GM21447 (cell line): ENCODE data around the gene UGGT2.
"Not testable (repeated sequence)": the region's sequence is repeated elsewhere in the genome, so short reads cannot be mapped to it uniquely, and the experiment has no call there.

ENCODE experiments used
- ATAC-seq: cut with Tn5 transposase; IDR thresholded peaks from one replicate; pipeline ENCODE4 v1.9.1; 2021; ENCODE audit not compliant: unreplicated experiment

Gene UGGT2

DNA sequence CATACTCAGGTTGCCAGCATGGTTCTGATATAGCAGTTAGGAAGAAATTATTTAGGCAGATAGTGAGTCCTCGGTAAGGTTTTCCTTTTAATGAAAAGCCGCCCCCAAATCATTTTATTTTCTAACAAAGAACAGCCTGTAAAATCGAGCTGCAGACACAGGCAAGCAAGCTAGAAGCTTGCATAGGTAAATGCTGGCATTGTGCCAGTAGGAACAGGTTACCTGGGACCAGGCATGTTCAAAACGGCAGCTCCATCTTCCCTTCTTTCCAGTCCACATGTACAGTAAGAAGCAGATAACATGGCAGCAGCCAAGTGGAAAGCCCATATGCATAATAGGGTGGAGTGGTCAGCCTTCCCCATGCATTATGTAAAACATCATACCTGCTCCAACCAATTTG, 71.1 kb downstream of the UGGT2 start:
- ATAC-seq = no peak

DNA sequence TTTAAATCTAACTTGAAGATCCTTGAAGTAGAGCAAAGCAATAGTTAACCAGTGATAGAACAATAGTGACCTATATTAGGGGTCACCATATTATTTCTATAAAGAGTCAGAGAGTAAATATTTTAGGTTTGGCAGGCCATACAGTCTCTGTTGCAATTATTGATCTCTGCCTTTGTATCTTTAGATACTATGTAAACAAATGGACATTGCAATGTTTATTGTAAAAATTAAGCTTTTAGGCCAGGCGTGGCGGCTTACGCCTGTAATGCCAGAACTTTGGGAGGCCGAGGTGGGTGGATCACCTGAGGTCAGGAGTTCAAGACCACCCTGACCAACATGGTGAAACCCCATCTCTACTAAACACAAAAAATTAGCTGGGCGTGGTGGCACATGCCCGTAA, 80.5 kb downstream of the UGGT2 start:
- not testable (repeated sequence) for ATAC-seq

DNA sequence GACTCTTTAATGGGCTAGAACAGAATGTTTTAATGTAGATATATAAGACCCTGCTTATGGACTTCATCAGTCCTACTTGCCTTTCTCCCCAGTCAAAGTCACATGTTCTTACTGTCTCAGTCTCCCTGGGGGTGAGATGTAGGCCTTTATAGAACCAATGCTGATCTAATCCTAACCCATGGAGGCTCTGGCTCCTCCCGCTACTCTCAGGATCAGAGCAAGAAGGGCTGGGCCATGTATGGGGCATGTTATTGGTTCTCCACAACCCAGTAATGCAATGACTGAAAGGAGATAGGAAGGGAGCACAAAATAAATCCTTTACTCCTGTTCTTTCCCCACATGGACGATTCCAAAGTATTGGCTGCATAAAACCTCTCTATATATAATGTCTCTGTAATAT, 82.3 kb downstream of the UGGT2 start:
- ATAC-seq = no peak

DNA sequence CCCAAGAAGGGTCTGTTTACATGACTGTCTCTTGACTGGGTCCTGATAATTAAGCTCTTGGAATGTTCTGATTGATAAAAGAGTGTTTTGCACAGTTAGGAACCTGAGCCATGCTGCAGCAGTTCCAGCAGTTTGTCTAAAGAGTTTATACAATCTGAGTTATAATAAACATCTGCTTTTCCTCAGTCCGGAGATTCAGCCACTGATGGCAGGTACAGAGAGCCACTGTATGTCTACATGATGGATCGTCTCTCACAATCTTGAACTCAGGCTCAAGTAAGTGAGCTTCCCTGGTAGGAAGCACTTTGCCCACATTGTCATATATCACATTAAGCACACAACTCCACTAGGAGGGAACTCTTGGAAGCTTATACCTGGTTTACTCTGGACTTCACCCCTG, 84.3 kb downstream of the UGGT2 start:
- no peak for ATAC-seq

DNA sequence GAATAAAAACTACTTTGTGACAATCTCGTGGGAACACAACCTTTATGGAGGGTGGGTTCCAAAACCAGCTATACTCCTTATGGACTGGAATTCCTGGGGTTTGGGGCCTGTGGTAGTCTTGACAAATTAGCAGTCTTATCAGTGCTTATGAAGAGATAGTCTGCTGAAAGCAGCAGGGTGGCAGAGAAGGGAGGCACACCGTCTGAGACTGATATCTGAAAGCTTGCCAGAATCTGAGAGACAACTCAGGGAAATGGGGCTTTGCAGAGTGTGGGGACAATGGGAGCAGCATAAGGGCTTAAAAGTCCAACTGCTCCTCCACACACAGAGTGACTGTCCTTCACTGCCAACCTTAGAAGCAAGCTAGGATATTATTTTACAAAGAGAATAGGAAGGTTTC, 95.9 kb downstream of the UGGT2 start:
- ATAC-seq = no peak

DNA sequence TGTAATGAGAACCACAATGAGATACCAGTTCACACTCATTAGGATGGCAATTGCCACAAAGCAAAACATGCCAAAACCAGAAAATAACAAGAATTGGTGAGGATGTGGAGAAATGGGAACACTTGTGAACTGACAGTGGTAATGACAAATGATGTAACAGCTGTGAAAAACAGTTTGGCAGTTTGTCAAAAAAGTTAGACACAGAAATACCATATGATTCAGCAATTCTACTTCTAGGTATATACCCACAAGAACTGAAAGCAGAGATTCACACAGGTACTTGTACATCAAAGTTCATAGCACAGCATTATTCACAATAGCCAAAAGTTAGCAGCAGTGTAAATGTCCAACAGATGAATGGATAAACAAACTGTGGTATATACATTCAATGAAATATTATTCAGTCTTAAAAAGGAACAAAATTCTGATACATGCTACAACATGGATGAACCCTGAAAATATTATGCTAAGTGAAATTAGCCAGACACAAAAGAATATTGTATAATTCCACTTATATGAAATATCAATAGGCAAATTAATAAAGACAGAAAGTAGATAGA, 96.5 kb downstream of the UGGT2 start:
- no peak for ATAC-seq

DNA sequence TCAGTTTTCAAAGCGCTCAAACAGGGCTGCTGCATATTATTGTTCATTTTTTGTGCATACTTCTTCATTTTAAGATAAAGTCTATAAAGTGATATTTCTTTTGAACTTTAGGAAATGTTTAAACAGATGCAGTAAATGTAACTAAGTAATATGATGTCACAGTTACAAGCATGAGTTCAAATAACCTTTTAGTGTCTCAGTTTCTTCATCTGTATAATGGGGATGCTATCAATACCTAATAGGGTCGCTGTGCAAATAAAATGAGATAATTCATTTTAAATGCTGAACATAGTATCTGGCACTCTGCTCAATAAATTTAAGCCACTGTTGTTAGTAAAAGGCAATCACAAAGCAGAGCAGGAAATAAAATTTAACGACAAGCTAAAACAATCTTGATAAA, 97.5 kb downstream of the UGGT2 start:
- ATAC-seq = no peak

DNA sequence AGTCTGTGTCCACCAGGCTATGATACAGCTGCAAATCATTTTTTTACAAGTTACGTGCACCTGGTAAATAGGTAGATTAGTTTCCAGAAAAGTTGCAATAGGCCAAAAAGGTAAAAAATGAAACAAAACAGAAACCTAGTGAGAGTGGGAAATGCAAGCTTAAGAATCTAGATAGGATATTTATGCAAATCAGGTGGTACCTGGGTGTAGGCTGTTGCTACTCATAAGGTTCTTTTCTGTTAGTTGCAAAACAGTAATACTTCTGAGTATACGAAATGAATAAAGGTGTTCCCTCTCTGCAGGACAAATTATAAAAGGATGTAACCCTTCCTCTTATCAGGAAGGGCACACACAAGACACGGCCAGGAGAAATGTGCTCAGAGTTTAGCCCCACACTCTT, 97.9 kb downstream of the UGGT2 start:
- peak; percentile 80 for ATAC-seq

DNA sequence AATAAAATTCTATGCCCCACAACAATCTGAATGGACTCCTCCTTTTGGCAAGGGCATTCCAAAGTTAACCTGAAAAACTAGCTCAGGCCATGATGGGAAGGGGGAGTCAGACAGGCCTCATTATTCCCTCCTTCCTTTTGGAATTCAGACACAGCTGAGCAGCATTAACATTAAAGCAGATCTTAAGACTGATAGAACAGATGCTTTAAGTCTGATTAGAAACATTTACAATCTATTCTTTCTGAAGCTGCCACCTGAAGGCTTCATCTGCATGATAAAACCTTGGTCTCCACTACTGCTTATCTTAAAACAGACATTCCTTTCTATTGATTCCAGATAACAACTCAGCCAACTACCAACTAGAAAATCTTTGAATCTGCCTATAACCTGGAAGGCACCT, 98.9 kb downstream of the UGGT2 start:
- ATAC-seq = no peak

DNA sequence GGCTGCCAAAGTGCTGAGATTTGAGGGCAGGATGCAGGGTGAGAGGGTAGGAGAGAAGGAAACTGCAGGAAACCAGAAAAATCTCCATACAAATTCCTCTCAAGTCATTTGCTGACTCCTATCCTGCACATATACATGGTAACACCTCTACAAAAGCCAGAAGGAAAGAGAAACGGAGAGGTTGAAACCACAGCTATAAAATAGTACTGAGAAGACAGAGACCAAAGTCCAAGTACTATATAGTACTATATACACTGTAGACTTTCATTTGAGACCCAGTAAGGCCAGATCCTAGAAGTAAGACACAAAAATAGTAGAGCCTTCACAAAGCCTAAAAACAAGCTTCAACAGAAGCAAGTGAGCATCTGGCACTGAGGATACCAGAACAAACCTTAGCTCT, 103.1 kb downstream of the UGGT2 start:
- no peak for ATAC-seq

DNA sequence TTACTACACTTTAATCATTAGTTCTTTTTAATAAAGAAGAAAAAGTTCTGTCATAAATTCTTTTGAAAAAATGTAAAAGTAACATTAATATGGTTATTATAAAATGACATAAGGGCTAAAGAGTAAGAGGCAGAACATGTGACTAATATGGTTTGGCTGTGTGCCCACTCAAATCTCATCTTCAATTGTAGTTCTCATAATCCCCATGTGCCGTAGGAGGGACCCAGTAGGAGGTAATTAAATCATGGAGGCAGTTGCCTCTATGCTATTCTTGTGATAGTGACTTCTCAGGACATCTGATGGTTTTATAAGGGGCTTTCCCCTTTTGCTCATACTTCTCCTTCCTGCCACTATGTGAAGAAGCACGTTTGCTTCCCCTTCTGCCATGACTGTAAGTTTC, 104.5 kb downstream of the UGGT2 start:
- no peak for ATAC-seq

DNA sequence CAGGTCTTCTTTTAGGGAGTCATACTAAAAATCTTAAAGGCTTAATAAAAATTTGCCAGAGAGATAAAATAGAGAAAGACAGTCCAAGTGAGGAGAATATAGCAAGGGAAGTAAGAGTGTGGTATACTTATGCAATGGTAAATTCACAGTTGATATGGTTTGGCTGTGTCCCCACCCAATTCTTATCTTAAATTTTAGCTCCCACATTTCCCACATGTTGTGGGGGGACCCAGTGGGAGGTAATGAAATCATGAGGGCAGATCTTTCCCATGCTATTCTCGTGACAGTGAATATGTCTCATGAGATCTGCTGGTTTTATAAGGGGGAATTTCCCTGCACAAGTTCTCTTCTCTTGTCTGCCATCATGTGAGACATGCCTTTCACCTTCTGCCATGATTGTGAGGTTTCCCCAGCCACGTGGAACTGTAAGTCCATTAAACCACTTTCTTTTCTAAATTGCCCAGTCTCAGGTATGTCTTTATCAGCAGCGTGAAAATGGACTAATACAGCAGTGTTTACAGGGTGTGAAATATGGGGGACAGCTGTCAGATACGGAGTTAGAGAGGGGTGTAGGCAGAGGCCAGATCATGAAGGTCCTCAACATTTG, 115.4 kb downstream of the UGGT2 start:
- ATAC-seq = no peak

DNA sequence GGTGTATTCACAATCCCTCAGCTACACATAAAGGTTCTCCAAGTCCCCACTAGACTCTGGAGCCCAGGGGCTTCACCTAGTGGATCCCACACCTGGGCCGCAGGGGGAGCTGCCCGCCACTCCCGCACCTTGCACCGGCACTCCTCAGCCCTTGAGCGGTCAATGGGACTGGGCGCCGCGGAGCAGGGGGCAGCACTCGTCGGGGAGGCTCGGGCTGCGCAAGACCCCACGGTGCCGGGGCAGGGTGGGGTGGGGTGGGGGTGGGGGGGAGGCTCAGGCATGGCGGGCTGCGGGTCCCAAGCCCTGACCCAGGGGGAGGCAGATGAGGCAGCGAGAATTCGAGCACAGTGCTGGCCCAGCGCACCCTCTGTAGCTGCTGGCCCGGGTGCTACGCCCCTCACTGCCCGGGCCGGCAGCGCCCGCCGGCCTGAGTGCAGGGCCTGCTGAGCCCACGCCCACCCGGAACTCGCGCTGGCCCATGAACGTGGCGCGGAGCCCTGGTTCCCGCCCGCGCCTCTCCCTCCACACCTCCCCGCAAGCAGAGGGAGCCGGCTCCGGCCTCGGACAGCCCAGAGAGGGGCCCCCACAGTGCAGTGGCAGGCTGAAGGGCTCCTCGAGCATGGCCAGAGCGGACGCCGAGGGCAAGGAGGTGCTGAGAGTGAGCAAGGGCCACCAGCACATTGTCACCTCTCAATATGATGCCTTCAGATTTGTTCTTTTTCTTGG, 121.7 kb downstream of the UGGT2 start:
- ATAC-seq = no peak

DNA sequence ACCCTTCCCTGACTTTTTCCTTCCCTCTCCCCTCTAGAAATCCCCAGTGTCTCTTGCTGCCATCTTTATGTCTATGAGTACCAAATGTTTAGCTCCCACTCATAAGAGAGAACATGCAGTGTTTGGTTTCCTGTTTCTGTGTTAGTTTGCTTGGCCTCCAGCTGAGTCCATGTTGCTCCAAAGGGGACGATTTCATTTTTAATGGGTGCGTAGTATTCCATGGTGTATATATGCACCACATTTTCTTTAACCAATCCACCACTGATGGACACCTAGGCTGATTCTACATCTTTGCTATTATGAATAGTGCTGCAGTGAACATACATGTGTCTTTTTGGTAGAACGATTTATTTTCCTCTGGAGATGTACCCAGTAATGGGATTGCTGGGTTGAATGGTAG, 123.8 kb downstream of the UGGT2 start:
- ATAC-seq = no peak

DNA sequence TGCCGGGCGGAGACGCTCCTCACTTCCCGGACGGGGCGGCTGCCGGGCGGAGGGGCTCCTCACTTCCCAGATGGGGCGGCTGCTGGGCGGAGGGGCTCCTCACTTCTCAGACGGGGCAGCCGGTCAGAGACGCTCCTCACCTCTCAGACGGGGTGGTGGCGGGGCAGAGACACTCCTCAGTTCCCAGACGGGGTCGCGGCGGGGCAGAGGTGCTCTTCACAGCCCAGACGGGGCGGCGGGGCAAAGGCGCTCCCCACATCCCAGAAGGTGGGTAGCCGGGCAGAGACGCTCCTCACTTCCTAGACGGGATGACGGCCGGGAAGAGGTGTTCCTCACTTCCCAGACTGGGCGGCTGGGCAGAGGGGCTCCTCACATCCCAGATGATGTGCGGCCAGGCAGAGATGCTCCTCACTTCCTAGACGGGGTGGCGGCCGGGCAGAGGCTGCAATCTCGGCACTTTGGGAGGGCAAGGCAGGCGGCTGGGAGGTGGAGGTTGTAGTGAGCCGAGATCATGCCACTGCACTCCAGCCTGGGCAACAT, 124.8 kb downstream of the UGGT2 start:
- ATAC-seq = not testable (repeated sequence)

DNA sequence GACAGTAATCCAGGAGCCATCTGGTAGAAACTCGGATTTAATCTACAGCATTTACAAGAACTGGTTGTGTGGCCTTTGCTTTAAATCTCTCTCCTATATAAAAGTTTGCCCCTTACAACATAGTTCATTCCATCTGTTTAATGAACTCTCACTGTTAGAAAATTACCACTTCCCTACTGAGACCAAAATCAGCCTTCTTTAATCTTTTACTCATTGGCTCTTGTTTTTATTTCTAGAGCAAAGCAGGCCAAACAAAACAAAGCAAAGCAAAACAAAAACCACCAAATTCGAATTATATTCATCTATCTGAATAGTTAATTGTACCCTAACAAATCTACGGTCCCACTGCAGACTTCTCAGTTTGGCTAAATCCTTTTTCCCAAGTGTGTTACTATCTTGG, 127.0 kb downstream of the UGGT2 start:
- ATAC-seq = no peak

DNA sequence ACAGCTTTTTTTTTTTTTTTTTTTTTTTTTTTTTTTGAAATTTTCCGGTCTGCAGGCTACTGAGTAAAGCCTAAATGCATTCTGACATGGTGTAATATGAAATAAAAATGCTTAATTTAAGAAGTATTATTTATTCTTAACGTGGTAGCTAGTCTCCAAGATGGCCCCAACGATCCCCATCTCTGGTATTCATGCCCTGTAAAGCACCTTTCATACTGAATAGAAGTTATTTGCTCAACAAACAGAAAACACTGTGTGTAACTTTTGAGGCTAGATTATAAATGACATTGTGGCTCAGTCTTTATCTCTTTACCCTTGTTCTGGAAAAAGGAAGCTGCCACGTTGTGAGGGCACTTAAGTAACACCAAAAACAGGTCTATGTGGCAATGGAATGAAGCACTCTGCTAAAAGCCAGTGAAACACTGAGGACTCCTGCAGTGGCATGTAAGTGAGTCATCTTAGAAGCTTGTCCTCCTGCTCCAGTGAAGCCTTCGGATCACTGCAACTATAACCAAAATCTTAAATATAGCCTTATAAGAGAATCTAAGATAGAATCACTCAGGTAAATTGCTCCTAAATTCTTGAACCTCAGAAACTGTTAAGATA, 128.7 kb downstream of the UGGT2 start:
- ATAC-seq = no peak

DNA sequence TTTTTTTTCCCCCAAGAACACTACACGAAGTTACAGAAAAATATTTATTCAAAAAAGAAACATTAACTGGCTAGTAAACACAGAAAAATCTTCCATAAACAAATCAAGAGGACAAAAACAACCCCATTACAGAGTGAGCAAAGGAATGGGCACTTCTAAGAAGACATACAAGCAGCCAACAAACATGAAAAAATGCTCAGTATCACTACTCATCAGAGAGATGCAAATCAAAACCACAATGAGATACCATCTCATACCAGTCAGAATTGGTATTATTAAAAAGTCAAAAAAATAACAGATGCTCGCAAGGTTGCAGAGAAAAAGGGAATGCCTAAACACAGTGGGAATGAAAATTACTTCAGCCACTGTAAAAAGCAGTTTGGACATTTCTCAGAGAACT, 131.7 kb downstream of the UGGT2 start:
- no peak for ATAC-seq

DNA sequence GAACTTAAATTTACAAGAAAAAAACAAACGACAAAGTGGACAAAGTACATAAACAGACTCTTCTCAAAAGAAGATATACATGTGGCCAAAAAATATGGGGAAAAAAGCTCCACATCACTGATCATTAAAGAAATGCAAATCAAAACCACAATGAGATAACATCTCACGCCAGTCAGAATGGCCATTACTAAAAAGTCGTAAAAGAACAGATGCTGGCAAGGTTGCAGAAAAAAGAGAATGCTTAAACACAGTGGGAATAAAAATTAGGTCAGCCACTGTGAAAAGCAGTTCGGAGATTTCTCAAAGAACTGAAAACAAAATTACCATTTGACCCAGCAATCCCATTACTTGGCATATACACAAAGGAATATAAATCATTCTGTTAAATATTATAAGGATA, 132.7 kb downstream of the UGGT2 start:
- no peak for ATAC-seq

DNA sequence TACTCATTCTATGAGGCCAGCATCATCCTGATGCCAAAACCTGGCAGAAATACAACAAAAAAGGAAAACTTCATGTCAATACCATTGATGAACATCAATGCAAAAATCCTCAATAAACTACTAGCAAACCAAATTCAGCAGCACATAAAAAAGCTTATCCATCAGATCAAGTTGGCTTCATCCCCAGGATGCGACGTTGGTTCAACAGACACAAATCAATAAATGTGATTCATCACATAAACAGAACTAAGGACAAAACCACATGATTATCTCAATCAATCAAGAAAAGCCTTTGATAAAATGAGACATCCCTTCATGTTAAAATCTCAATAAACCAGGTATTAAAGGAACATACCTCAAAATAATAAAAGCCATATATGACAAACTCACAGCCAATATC, 134.3 kb downstream of the UGGT2 start:
- ATAC-seq = no peak

DNA sequence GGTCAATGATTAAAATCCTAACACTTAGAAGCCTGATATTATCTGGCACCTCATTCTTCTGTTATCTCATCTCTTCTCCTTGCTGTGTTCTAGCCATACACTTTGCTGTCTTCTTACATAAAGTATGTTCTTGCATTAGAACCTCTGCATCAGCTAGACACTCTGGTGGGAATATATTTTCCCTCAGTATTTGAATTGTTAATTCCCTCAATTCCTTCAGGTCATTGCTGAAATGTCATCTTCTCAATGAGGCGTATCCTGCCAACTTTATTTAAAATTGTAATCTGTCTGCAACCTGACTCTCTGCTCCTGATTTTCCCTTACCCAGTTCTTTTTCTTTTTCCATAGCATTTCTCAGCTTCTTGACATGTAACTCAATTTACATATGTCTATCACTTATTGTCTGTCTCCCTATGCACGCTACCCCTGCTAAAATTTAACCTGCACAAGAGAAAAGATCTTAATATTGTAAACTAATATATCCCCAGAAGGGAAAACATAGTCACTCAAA, 138.2 kb downstream of the UGGT2 start:
- no peak for ATAC-seq

DNA sequence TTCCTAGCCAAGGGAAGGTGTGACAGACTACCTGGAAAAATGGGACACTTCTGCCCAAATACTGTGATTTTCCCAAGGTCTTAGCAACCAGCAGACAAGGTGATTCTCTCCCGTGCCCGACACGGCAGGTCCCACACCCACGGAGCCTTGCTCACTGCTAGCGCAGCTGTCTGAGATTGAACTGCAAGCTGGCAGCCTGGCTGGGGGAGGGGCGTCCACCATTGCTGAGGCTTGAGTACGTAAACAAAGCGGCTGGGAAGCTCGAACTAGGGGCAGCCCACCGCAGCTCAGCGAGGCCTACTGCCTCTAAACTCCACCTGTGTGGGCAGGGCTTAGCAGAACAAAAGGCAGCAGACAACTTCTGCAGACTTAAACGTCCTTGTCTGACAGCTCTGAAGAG, 146.2 kb downstream of the UGGT2 start:
- no peak for ATAC-seq
